HL-60 (cell line): ENCODE measurements around the gene ANKRD11.
"Not testable (repeated sequence)": the region's sequence is repeated elsewhere in the genome, so short reads cannot be mapped to it uniquely, and the experiment has no call there.

Experiments used
- POLR2AphosphoS5 ChIP-seq: IDR thresholded peaks from 2 replicates; pipeline ENCODE4 v1.6.1; 2012; ENCODE audit warnings: low read depth
- SPI1 ChIP-seq: IDR thresholded peaks from 2 replicates; pipeline ENCODE4 v1.6.1; 2012; ENCODE audit warnings: low read depth, mild to moderate bottlenecking, borderline replicate concordance
- TF ChIP-seq, protein P1 (sequence below): IDR thresholded peaks from one replicate; pipeline ENCODE4 v1.5.1; 2011; ENCODE audit warnings: low read length, control low read depth, inconsistent platforms; ENCODE audit not compliant: insufficient read depth

DNA sequence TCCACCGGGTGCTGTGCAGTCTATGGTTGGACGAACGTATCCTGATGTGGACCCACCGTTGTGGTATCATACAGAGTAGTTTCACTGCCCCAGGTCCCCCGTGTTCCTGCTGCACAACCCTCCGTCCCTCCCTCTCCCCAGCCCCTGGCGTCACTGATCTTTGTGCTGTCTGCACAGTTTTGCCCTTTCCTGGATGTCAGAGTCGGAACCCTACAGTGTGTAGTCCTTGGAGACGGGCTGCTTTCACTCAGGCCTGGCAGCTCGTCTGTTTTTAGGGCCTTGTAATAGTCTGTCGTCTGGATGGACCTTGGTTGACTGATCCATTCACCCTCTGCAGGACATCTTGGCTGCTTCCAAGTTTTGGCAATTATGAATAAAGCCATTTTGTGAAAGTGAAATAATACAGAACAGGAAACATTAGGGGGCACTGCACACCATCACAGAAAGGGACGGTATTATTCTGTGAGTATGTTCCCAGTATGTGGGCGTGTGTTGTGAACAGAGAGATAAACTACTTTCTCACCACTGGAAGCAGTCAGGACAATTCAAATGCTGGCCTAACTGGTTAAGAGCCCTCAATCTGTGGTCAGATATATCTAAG is 156.9 kb downstream of the ANKRD11 start:
- TF ChIP-seq, protein P1, sequence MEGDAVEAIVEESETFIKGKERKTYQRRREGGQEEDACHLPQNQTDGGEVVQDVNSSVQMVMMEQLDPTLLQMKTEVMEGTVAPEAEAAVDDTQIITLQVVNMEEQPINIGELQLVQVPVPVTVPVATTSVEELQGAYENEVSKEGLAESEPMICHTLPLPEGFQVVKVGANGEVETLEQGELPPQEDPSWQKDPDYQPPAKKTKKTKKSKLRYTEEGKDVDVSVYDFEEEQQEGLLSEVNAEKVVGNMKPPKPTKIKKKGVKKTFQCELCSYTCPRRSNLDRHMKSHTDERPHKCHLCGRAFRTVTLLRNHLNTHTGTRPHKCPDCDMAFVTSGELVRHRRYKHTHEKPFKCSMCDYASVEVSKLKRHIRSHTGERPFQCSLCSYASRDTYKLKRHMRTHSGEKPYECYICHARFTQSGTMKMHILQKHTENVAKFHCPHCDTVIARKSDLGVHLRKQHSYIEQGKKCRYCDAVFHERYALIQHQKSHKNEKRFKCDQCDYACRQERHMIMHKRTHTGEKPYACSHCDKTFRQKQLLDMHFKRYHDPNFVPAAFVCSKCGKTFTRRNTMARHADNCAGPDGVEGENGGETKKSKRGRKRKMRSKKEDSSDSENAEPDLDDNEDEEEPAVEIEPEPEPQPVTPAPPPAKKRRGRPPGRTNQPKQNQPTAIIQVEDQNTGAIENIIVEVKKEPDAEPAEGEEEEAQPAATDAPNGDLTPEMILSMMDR: not testable (repeated sequence)
- TF ChIP-seq POLR2AphosphoS5, SPI1: not testable (repeated sequence)
